Activated naive CD8-positive, alpha-beta T cell treated with anti-CD3 and anti-CD28 coated beads, Interleukin-2, amount 10 ng/mL, durations not matched to agents 7 days and 5 days (primary cell): ENCODE results near the gene IVL. TPM values are rescaled to one million over a fixed set of nuclear protein-coding genes. Genes with fewer than 3 reads are reported as not detected.

Experiments used
- ATAC-seq: fragments of 150-1000 bp; cut with Tn5 transposase; one replicate; pipeline ENCODE4 v1.10.0; 2021; ENCODE audit warnings: low read depth, moderate library complexity
- POLR2A ChIA-PET: fragments of 350-600 bp; sonication (Branson Sonifier 250); formaldehyde crosslinking; loops from one replicate; lab custom pipeline; 2021; ENCODE audit warnings: antibody characterized with exemption; lab: Charles Lee
- DNase-seq: peaks from one replicate; pipeline ENCODE4 v3.0.0; 2021
- H3K27ac Mint-ChIP-seq: one replicate; pipeline ENCODE4 v1.8.0; 2022; ENCODE audit warnings: mild to moderate bottlenecking, mixed read lengths
- H3K27me3 Mint-ChIP-seq: one replicate; pipeline ENCODE4 v1.8.0; 2022; ENCODE audit warnings: mild to moderate bottlenecking, moderate library complexity, mixed read lengths
- H3K36me3 Mint-ChIP-seq: one replicate; pipeline ENCODE4 v1.8.0; 2021; ENCODE audit warnings: mild to moderate bottlenecking, mixed read lengths
- H3K4me1 Mint-ChIP-seq: one replicate; pipeline ENCODE4 v1.8.0; 2021; ENCODE audit warnings: mixed read lengths
- H3K4me3 Mint-ChIP-seq: one replicate; pipeline ENCODE4 v1.8.0; 2022; ENCODE audit warnings: mild to moderate bottlenecking, moderate library complexity, mixed read lengths
- H3K9me3 Mint-ChIP-seq: one replicate; pipeline ENCODE4 v1.8.0; 2021; ENCODE audit warnings: mixed read lengths
- total RNA-seq, 2 experiments: library from RNA; stranded (reverse); gene quantifications; one replicate each; pipeline ENCODE4 v1.2.3, GENCODE V29; 2021

The IVL gene
- total RNA-seq, 2 experiments from 2014 or later, result not detected

DNA sequence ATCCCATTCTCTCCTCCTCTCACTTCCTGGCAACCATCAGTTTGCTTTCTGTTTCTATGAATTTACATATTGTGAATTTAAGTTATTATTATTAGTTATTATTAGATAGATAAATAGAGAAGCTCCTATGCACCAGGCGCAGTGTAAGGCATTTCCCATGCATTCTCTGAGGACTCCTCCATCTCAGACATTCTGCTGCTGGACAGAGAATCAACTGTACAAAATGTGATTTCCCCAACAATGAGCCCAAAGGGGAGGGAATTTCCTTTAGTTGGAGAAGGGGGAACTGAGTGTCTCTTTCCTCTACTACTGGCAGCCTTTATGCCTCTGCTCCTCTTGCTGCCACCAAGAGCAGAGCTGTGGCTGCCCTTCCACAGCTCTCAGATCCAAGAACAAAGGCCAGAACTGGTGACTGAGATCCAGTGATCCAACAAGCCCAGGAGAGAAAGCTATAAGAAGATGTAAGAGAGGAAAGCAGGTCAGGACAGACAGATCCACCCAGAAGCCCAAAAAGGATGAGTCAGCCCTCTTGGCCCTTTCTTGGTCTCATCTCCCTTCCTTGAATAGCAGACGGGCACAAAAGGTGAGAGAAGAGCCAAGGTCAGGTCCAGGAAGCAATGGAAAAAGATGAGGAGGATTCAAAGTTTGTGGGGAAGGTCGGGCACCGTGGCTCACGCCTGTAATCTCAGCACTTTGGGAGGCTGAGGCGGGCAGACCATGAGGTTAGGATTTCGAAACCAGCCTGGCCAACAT, 3.5 kb upstream of the IVL start:
- ATAC-seq (no peak), DNase-seq (no peak)
- Mint-ChIP-seq H3K27ac (no peak overlapping the region), H3K4me3 (no peak overlapping the region), H3K9me3 (no peaks in the 10 kb centered on the region), H3K4me1 (no peaks in the 10 kb centered on the region), H3K27me3 (peaks cover 10% of the 10 kb centered on the region), H3K36me3 (no peaks in the 10 kb centered on the region)
- POLR2A ChIA-PET, result no interaction called here

DNA sequence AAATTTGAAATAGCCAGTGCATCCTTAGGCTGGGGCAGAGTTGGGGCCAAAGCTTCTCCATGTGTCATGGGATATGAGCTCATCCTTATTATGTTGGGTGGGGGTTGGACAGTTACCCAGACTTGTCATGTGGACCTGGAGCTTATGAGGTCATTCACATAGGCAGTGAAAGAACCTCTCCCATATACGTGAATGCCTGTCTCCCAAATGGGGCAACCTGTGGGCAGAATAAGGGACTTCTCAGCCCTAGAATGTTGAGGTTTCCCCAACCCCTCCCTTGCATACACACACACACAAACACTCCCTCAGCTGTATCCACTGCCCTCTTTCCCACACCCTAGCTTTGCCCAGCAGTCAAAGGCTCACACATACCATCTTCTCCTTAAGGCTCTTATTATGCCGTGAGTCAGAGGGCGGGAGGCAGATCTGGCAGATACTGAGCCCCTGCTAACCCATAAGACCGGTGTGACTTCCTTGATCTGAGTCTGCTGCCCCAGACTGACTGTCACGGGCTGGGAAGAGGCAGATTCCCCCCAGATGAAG, 2.3 kb upstream of the IVL start:
- H3K9me3 Mint-ChIP-seq, result no peaks in the 10 kb centered on the region
- no peaks in the 10 kb centered on the region for H3K4me1 Mint-ChIP-seq
- ATAC-seq (no peak), DNase-seq (no peak)
- no peak overlapping the region for H3K27ac Mint-ChIP-seq
- no peak overlapping the region for H3K4me3 Mint-ChIP-seq
- peaks cover 6% of the 10 kb centered on the region for H3K27me3 Mint-ChIP-seq
- POLR2A ChIA-PET, result no interaction called here
- H3K36me3 Mint-ChIP-seq, result no peaks in the 10 kb centered on the region

DNA sequence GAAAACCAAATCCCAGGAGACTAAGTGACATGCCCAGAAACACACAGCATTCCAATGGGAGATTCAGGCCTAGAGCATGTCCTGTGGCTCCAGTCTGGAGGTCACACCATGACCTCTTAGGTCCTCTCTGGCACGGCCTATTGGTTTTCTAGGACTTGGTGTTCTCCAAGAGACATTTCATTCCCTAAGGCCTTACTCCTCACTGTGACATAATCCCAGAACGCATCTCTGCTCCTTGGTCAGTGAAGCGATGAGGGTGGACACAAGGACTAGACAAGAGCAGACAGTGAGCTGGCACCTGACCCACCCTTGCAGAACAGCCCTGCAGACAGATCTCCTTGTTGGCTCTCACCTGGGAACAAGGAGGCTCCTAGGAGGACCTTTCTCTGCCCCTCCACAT, 860 bp downstream of the IVL start:
- Mint-ChIP-seq H3K27ac (no peak overlapping the region), H3K27me3 (peaks cover 8% of the 10 kb centered on the region), H3K9me3 (no peaks in the 10 kb centered on the region), H3K4me3 (no peak overlapping the region), H3K4me1 (peaks cover 1% of the 10 kb centered on the region), H3K36me3 (no peaks in the 10 kb centered on the region)
- ATAC-seq (no peak), DNase-seq (no peak)
- POLR2A ChIA-PET, result no interaction called here

DNA sequence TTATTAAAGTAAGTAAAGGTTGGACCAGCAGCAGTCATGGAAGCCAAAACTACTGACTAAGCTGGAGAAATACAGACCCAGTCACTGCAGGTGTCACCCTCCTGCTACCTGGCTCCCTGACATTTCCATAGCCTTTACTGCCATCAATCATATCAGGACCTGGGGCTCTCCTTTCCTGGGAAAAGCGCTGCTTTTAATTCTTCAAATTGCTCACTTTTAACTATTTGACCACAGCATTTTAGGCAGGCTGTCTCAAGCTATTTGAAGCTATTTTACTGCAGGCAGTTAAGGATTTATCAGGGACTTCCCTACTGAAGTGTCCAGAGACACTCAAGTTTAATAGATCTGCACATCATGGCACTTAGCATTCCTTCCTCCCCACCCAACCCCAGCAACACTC, 4.1 kb downstream of the IVL start:
- no peak overlapping the region for H3K27ac Mint-ChIP-seq
- ATAC-seq (no peak), DNase-seq (no peak)
- peaks cover 9% of the 10 kb centered on the region for H3K27me3 Mint-ChIP-seq
- peaks cover 1% of the 10 kb centered on the region for H3K4me1 Mint-ChIP-seq
- no peak overlapping the region for H3K4me3 Mint-ChIP-seq
- H3K9me3 Mint-ChIP-seq, result no peaks in the 10 kb centered on the region
- POLR2A ChIA-PET, result no interaction called here
- H3K36me3 Mint-ChIP-seq, result no peaks in the 10 kb centered on the region

DNA sequence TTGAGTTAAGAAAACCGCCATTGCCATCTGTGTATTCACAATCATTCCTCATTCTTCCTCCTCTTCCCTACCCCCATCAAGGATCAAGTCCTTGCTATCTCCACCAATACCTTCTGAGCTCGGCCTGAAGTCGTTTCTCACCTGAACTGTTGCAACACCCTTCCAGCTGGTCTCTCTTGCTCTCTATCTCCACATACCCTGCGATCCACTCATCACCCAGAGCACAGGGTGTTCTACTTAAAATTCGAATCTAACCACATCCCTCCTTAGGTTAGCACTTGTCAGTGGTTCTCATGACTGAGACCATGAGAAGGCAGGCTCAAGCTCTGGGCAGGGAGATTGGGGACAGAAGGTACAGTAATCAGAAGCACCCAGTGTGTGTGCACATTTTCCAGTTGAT, 4.6 kb downstream of the IVL start:
- Mint-ChIP-seq H3K27ac (no peak overlapping the region), H3K36me3 (no peaks in the 10 kb centered on the region), H3K4me1 (peaks cover 1% of the 10 kb centered on the region), H3K27me3 (peaks cover 7% of the 10 kb centered on the region), H3K9me3 (no peaks in the 10 kb centered on the region), H3K4me3 (no peak overlapping the region)
- DNase-seq, result no peak
- POLR2A ChIA-PET, result no interaction called here
- no peak for ATAC-seq

DNA sequence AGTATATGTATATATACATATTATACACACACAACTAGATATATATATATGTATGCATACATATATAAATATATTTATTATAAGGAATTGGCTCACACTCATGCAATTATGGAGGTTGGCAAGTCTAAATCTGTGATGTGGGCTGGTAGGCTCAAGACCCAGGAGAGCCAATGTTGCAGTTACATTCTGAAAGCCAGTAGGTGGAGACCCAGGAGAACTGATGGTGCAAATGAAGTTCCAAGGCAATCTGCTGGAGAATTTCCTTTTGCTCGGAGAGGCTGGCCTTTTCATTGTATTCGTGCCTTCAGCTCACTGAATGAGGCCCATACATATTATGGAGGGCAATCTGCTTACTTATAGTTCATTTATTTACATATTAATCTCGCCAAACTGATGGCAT, 9.4 kb downstream of the IVL start:
- H3K27me3 Mint-ChIP-seq, result peaks cover 7% of the 10 kb centered on the region
- no peak overlapping the region for H3K27ac Mint-ChIP-seq
- POLR2A ChIA-PET, result no interaction called here
- DNase-seq, result no peak
- no peak overlapping the region for H3K4me3 Mint-ChIP-seq
- no peaks in the 10 kb centered on the region for H3K9me3 Mint-ChIP-seq
- peaks cover under 1% of the 10 kb centered on the region for H3K4me1 Mint-ChIP-seq
- no peaks in the 10 kb centered on the region for H3K36me3 Mint-ChIP-seq
- ATAC-seq, result no peak

DNA sequence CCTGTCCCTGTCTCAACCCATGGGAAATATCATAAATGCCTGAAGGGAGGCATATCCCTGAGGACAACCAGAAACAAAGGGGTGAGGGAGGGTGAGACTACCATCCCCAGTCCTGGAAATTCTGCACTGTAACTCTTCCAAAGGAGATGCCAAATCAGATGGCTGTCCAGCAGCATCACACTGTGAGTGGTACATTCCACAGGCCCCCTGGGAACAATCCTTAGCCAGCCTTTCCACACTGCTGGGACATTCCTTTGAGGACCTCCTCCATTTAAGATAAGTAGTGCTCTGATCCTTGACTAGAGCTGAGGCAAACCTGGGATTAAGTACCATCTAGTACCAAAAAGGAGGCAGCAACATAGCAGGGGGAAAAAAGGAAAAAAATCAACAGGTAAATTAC, 10.7 kb downstream of the IVL start:
- DNase-seq (no peak), ATAC-seq (no peak)
- Mint-ChIP-seq H3K4me3 (no peak overlapping the region), H3K27ac (no peak overlapping the region), H3K36me3 (no peaks in the 10 kb centered on the region), H3K4me1 (no peaks in the 10 kb centered on the region), H3K9me3 (no peaks in the 10 kb centered on the region), H3K27me3 (peaks cover 8% of the 10 kb centered on the region)
- POLR2A ChIA-PET, result no interaction called here

DNA sequence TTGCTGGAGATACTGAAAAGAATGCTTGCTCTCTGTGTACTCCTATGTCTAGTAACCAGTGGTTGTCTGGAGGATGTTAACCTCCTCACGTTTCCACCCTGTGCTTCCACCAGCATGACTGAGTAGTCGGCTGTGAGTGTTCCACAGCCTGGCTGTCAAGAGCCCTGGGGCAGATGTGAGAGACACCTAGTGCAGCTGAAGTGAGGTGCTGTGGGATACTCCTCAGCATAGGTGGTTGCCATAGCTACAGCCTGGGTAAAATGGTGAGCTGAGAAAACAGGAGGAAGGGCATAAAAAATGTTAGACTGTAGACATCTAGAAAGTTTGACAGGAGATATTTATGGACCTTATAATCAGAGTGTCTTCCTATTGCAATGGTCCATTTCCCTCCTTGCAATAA, 15.8 kb downstream of the IVL start:
- POLR2A ChIA-PET, result no interaction called here
- DNase-seq (no peak), ATAC-seq (no peak)
- H3K4me1 Mint-ChIP-seq, result no peaks in the 10 kb centered on the region
- H3K36me3 Mint-ChIP-seq, result no peaks in the 10 kb centered on the region
- H3K27ac Mint-ChIP-seq, result no peak overlapping the region
- no peaks in the 10 kb centered on the region for H3K9me3 Mint-ChIP-seq
- H3K27me3 Mint-ChIP-seq, result peaks cover 2% of the 10 kb centered on the region
- H3K4me3 Mint-ChIP-seq, result no peak overlapping the region

DNA sequence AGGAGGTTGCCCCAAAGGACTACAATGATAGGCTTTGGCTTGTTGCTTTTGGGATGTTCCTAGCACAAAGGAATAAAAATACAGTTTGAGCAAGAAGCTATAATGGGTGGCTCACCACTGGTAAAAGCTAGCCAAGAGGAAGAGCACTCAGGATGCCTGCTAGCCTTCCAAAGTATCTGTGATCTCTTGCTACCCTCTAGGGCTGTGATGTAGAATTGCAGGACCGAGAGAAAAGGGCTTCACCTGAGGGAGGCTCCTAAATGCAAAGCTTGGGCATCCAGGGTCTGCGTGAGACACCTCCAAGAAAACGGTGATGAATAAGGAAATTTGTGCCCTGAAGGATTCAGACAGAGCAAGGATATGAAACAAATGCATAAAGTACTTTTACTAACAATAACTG, 17.7 kb downstream of the IVL start:
- no peak overlapping the region for H3K27ac Mint-ChIP-seq
- no peak for ATAC-seq
- H3K4me3 Mint-ChIP-seq, result no peak overlapping the region
- no peaks in the 10 kb centered on the region for H3K9me3 Mint-ChIP-seq
- no peaks in the 10 kb centered on the region for H3K4me1 Mint-ChIP-seq
- no peak for DNase-seq
- POLR2A ChIA-PET, result no interaction called here
- H3K27me3 Mint-ChIP-seq, result peaks cover 2% of the 10 kb centered on the region
- no peaks in the 10 kb centered on the region for H3K36me3 Mint-ChIP-seq

DNA sequence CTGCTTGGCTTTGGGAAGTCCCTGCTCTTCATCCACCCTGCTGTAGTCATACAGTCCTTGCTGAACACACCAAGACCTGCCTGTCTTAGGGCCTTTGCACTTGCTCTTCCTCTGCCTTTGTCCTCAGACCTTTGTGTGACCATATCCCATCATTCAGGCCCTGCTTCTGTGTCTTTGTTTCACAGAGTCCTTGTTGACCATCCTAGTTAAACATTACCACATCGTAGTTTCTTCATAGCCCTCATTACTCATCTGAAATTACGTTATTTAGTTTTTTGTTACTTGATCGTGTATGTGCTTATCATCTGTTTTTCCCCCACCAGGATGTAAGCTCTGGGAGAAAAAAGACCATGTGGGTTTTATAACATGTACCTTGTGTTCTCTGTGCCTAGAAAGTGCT, 20.3 kb downstream of the IVL start:
- no peaks in the 10 kb centered on the region for H3K9me3 Mint-ChIP-seq
- no peaks in the 10 kb centered on the region for H3K36me3 Mint-ChIP-seq
- no peaks in the 10 kb centered on the region for H3K4me1 Mint-ChIP-seq
- peaks cover 10% of the 10 kb centered on the region for H3K27me3 Mint-ChIP-seq
- POLR2A ChIA-PET, result no interaction called here
- ATAC-seq, result no peak
- DNase-seq, result no peak
- no peak overlapping the region for H3K27ac Mint-ChIP-seq
- H3K4me3 Mint-ChIP-seq, result no peak overlapping the region

DNA sequence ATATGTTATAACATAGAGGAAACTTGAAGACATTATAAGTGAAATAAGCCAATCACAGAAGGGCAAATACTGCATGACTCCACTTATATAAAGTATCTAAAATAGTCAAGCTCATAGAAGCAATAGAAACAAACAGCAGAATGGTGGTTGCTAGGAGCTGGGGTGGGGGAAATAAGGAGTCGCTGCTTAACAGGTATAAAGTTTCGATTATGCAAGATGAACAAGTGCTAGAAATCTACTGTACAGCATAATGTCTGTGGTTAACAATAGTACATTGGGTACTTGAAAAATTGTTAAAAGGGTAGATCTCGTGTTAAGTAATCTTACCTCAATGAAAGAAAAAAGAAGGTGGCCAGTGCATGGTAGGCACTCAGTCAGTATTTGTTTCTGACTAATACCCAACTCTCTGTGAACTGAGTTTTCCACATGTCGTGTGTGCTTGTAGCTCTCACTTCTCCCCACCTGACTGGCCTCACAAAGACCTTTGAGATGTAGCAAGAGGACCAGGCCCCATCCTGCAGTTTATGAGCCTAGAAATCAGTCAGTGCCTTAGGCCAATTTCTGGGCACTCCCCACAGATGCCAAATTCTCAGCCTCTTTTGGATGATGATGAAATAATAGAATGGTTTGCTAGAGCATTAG, 23.9 kb downstream of the IVL start:
- peaks cover 7% of the 10 kb centered on the region for H3K27me3 Mint-ChIP-seq
- no peak for DNase-seq
- no peak overlapping the region for H3K4me3 Mint-ChIP-seq
- H3K36me3 Mint-ChIP-seq, result no peaks in the 10 kb centered on the region
- no peak for ATAC-seq
- H3K27ac Mint-ChIP-seq, result no peak overlapping the region
- POLR2A ChIA-PET, result no interaction called here
- H3K4me1 Mint-ChIP-seq, result no peaks in the 10 kb centered on the region
- H3K9me3 Mint-ChIP-seq, result no peaks in the 10 kb centered on the region

DNA sequence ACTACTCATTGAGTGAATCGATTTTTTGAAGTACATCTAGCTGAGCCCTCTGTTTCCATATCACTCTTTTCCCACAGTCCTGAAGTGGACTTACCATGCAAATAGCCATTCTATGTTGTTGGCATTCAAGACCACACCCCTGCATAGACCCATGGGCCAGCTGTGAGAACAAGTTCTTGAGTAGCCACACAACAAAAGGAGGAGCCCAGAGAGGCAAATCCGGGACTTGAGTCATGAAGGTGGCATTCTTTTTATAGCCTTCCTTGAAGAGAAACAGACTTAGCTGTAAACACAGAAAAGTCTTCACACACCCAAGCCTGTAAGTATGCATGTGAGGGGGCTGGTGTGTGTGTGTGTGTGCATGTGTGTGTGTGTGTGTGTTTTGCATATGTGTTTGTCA, 24.9 kb downstream of the IVL start:
- Mint-ChIP-seq H3K4me1 (no peaks in the 10 kb centered on the region), H3K27ac (no peak overlapping the region), H3K27me3 (peaks cover 7% of the 10 kb centered on the region), H3K4me3 (no peak overlapping the region), H3K9me3 (no peaks in the 10 kb centered on the region), H3K36me3 (no peaks in the 10 kb centered on the region)
- ATAC-seq (no peak), DNase-seq (no peak)
- POLR2A ChIA-PET, result no interaction called here

DNA sequence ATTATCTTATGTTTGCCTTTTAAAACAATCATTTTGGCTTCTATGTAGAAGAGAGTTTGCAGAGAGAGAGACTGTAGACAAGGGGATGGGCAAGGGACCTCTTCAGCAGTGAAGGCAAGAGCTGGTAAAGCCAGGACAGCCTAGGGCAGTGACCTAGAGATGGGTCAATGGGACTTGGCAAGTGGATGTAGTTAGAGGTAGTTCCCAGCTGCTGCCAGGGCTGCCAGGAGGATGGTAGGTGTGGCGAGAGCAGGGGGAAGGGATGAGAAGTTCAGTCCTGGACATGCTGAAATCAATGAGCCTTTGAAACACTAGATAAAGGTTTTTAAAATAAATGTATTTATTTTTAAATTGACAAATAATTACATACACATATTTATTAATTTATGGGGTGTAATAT, 32.3 kb downstream of the IVL start:
- H3K4me1 Mint-ChIP-seq, result no peaks in the 10 kb centered on the region
- H3K27me3 Mint-ChIP-seq, result peaks cover 4% of the 10 kb centered on the region
- H3K9me3 Mint-ChIP-seq, result no peaks in the 10 kb centered on the region
- POLR2A ChIA-PET, result no interaction called here
- no peaks in the 10 kb centered on the region for H3K36me3 Mint-ChIP-seq
- no peak for DNase-seq
- no peak overlapping the region for H3K27ac Mint-ChIP-seq
- no peak overlapping the region for H3K4me3 Mint-ChIP-seq
- ATAC-seq, result no peak

DNA sequence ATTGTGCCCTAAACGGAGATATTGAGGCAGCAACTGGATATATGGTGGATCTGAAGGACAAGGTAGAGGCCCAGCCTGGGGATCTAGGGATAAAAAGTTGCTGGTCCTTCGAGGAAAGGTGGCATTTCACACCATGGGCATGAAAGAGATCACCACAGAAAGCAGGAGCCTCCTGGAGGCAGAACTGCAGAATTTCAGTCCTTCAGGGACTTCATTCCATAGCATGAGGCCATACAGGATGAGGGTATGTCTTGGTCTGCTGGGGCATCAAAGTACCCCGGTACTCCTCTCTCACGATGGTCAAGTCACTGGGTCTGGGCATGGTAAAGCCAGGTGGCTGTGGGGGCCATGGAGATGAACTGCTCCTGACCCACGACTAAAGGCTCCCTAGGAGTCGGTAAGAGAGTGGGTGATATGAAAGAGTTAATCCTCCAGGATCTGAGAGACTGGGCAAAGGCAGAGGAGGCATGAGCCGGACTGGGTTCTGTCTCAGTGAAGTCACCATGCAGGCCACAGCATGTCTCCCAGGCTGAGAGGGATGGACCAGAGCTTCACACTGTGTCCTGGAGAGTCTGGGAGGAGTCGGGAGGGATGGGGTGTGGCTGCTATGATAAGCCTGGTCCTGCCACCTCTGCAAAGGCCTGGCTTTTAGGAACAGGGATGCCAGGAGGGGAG, 32.8 kb downstream of the IVL start:
- no peaks in the 10 kb centered on the region for H3K4me1 Mint-ChIP-seq
- no peaks in the 10 kb centered on the region for H3K9me3 Mint-ChIP-seq
- no peaks in the 10 kb centered on the region for H3K36me3 Mint-ChIP-seq
- H3K27ac Mint-ChIP-seq, result no peak overlapping the region
- ATAC-seq, result no peak
- POLR2A ChIA-PET, result no interaction called here
- no peak overlapping the region for H3K4me3 Mint-ChIP-seq
- DNase-seq, result no peak
- peaks cover 4% of the 10 kb centered on the region for H3K27me3 Mint-ChIP-seq
